ENCODE results near the gene RNF144A.

- TF ChIP-seq EZH2 (IDR thresholded peaks at IDR 0.05; ENCODE audit: borderline replicate concordance, low read depth, low read length, poor library complexity, severe bottlenecking): no peak
- TF ChIP-seq, protein P1, sequence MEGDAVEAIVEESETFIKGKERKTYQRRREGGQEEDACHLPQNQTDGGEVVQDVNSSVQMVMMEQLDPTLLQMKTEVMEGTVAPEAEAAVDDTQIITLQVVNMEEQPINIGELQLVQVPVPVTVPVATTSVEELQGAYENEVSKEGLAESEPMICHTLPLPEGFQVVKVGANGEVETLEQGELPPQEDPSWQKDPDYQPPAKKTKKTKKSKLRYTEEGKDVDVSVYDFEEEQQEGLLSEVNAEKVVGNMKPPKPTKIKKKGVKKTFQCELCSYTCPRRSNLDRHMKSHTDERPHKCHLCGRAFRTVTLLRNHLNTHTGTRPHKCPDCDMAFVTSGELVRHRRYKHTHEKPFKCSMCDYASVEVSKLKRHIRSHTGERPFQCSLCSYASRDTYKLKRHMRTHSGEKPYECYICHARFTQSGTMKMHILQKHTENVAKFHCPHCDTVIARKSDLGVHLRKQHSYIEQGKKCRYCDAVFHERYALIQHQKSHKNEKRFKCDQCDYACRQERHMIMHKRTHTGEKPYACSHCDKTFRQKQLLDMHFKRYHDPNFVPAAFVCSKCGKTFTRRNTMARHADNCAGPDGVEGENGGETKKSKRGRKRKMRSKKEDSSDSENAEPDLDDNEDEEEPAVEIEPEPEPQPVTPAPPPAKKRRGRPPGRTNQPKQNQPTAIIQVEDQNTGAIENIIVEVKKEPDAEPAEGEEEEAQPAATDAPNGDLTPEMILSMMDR (conservative IDR thresholded peaks at IDR 0.05; ENCODE audit: low read depth, low read length): no peak
Measured at GRCh38 chr2:7030810-7031209, 113.6 kb downstream of the RNF144A start.

All from A673 (cell line).